Liver (tissue), 9 donors: ENCODE measurements around the gene CCBE1. TPM values are rescaled to one million over a fixed set of nuclear protein-coding genes. Genes with fewer than 3 reads are reported as not detected.
"Not testable (repeated sequence)": the region's sequence is repeated elsewhere in the genome, so short reads cannot be mapped to it uniquely, and the experiment has no call there.

Source experiments
- DNase-seq: peaks from one replicate; pipeline ENCODE4 v3.0.0-alpha.2; 2017; ENCODE audit warnings: low spot score
- H3K27ac ChIP-seq, 2 donors: one replicate each; pipeline ENCODE4 v1.7.0; 2013; ENCODE audit warnings: inconsistent platforms in 2 of 2, low read length in 2 of 2, control low read depth in 1 of 2, low read depth in 1 of 2, mild to moderate bottlenecking in 1 of 2
- H3K27me3 ChIP-seq, 4 donors: one replicate each; pipeline versions ENCODE4 v1.6.1 to v1.7.0; 2013; ENCODE audit warnings: low read length in 3 of 4, inconsistent platforms in 1 of 4, mild to moderate bottlenecking in 1 of 4, moderate library complexity in 1 of 4; ENCODE audit not compliant: control insufficient read depth in 4 of 4, insufficient read depth in 4 of 4
- H3K36me3 ChIP-seq, 4 donors: one replicate each; pipeline versions ENCODE4 v1.6.1 to v1.7.0; 2013; ENCODE audit warnings: low read length in 3 of 4, mild to moderate bottlenecking in 3 of 4, low read depth in 1 of 4, moderate library complexity in 1 of 4; ENCODE audit not compliant: control insufficient read depth in 4 of 4, insufficient read depth in 3 of 4
- H3K4me1 ChIP-seq, 4 donors: one replicate each; pipeline versions ENCODE4 v1.6.1 to v1.7.0; 2013; ENCODE audit warnings: low read length in 3 of 4, mild to moderate bottlenecking in 3 of 4, moderate library complexity in 1 of 4; ENCODE audit not compliant: control insufficient read depth in 4 of 4, insufficient read depth in 4 of 4
- H3K4me3 ChIP-seq, 3 donors: one replicate each; pipeline versions ENCODE4 v1.6.1 to v1.7.0; 2013; ENCODE audit warnings: low read length in 3 of 3, control low read depth in 1 of 3, low read depth in 1 of 3, mild to moderate bottlenecking in 1 of 3
- H3K9ac ChIP-seq, 2 donors: one replicate each; pipeline ENCODE4 v1.7.0; 2013; ENCODE audit warnings: low read length in 2 of 2, mild to moderate bottlenecking in 2 of 2, moderate library complexity in 2 of 2, control low read depth in 1 of 2, low read depth in 1 of 2
- H3K9me3 ChIP-seq, 4 donors: one replicate each; pipeline versions ENCODE4 v1.6.1 to v1.7.0; 2013; ENCODE audit warnings: low read length in 3 of 4; ENCODE audit not compliant: control insufficient read depth in 4 of 4
- ATF3 ChIP-seq: IDR thresholded peaks from 2 replicates; pipeline ENCODE4 v1.6.1; 2016; ENCODE audit warnings: antibody characterized with exemption
- CTCF ChIP-seq: fragments of 150-350 bp; IDR thresholded peaks from 2 replicates; pipeline ENCODE4 v1.5.1; 2017; ENCODE audit warnings: improper control_type of control experiment, low read depth, low read length; ENCODE audit not compliant: missing input control
- EGR1 ChIP-seq, 2 donors: IDR thresholded peaks; 2 replicates each; pipeline ENCODE4 v1.6.1; 2016 to 2018; ENCODE audit warnings: antibody characterized with exemption in 2 of 2, low read depth in 2 of 2
- FOXA2 ChIP-seq: IDR thresholded peaks from 2 replicates; pipeline ENCODE4 v1.6.1; 2016; ENCODE audit warnings: antibody characterized with exemption
- GABPA ChIP-seq, 2 donors: IDR thresholded peaks in 1 of 2; conservative IDR thresholded peaks in 1 of 2; 2 replicates each; pipeline ENCODE4 v1.6.1; 2016; ENCODE audit warnings: antibody characterized with exemption in 2 of 2, mild to moderate bottlenecking in 1 of 2, moderate library complexity in 1 of 2
- JUND ChIP-seq, 2 donors: IDR thresholded peaks; 2 replicates each; pipeline ENCODE4 v1.6.1; 2016; ENCODE audit warnings: antibody characterized with exemption in 2 of 2
- MAX ChIP-seq: IDR thresholded peaks from 2 replicates; pipeline ENCODE4 v1.6.1; 2016; ENCODE audit warnings: antibody characterized with exemption
- REST ChIP-seq: IDR thresholded peaks from 2 replicates; pipeline ENCODE4 v1.6.1; 2016; ENCODE audit warnings: antibody characterized with exemption, mild to moderate bottlenecking
- RXRA ChIP-seq, 2 donors: IDR thresholded peaks; 2 replicates each; pipeline ENCODE4 v1.6.1; 2017 to 2018; ENCODE audit warnings: antibody characterized with exemption in 2 of 2, mild to moderate bottlenecking in 1 of 2
- ZBTB33 ChIP-seq: IDR thresholded peaks from 2 replicates; pipeline ENCODE4 v1.6.1; 2016; ENCODE audit warnings: antibody characterized with exemption
- WGBS: extraction: QIAGEN DNeasy Blood & Tissue Kit; methylation state at CpG from one replicate; pipeline ENCODE4 v1.1.7; 2013; 5-methylcytosine and 5-hydroxymethylcytosine counted together
- polyA plus RNA-seq, 2 donors: library from polyadenylated mRNA; stranded (reverse) in 1 of 2; unstranded in 1 of 2; fragments of 200-250 nt in 1 of 2; fragments of >200 nt in 1 of 2; fragmentation: Nextera tagmentation in 1 of 2; extraction: Ambion mirVana in 1 of 2; gene quantifications; one replicate each; pipeline versions ENCODE4 v1.2.1 to v1.2.3, GENCODE V29; 2013 to 2015
- total RNA-seq, 2 donors: library from RNA; depleted of rRNA; stranded (reverse); fragments of >200 nt; gene quantifications; one replicate each; pipeline ENCODE4 v1.2.3, GENCODE V29; 2014
- donor health status: healthy.
- donor health status: healthy.
- donor health status: healthy.
- donor health status: healthy.
- donor health status: healthy.

The CCBE1 gene
- total and polyA plus RNA-seq, 4 donors = 1.8 to 2.6 (median 2.2) TPM

GRCh38 chr18:59737776-59738300 is 40.6 kb upstream of the CCBE1 start:
- WGBS = 91% methylated on average over 3 of the region's 3 CpGs
- no peaks in the 10 kb centered on the region for H3K36me3 ChIP-seq
- H3K9me3 ChIP-seq = peaks cover 2 to 6% (median 3%) of the 10 kb centered on the region in 4 donors
- H3K27me3 ChIP-seq = peaks cover 0 to 2% (median 0%) of the 10 kb centered on the region in 4 donors
- H3K9ac ChIP-seq = no peak overlapping the region
- H3K4me3 ChIP-seq = no peak overlapping the region
- H3K4me1 ChIP-seq = no peaks in the 10 kb centered on the region
- TF ChIP-seq FOXA2 (no peak), RXRA (IDR thresholded peaks at IDR 0.05) (no peak), CTCF (no peak), GABPA (IDR thresholded peaks at IDR 0.05 in 1 of 2, conservative IDR thresholded peaks at IDR 0.05 in 1 of 2) (no peak), MAX (no peak)
- no peak for DNase-seq
- H3K27ac ChIP-seq = no peak overlapping the region

- not testable (repeated sequence) for H3K36me3 ChIP-seq, H3K4me3 ChIP-seq, H3K9ac ChIP-seq, H3K27me3 ChIP-seq, H3K4me1 ChIP-seq, DNase-seq, H3K9me3 ChIP-seq, H3K27ac ChIP-seq
- WGBS = 85% methylated on average over 7 of the region's 7 CpGs
Observed at GRCh38 chr18:59737335-59737734, 40.1 kb upstream of the CCBE1 start.

GRCh38 chr18:59736061-59736460 is 38.8 kb upstream of the CCBE1 start:
- WGBS = 53% methylated on average over 2 of the region's 2 CpGs
- TF ChIP-seq EGR1 (IDR thresholded peaks at IDR 0.05; ENCODE audit: low read depth in 2 of 2) (no peak), MAX (no peak), REST (no peak), ZBTB33 (no peak), JUND (IDR thresholded peaks at IDR 0.05) (no peak), ATF3 (no peak), GABPA (IDR thresholded peaks at IDR 0.05 in 1 of 2, conservative IDR thresholded peaks at IDR 0.05 in 1 of 2) (no peak)
- H3K36me3 ChIP-seq = no peaks in the 10 kb centered on the region
- H3K9me3 ChIP-seq = peaks cover 2 to 6% (median 3%) of the 10 kb centered on the region in 4 donors
- no peaks in the 10 kb centered on the region for H3K4me1 ChIP-seq
- DNase-seq = no peak
- H3K27ac ChIP-seq = no peak overlapping the region
- no peak overlapping the region for H3K4me3 ChIP-seq
- peaks cover 0 to 2% (median 0%) of the 10 kb centered on the region in 4 donors for H3K27me3 ChIP-seq
- H3K9ac ChIP-seq = no peak overlapping the region
